SU-DHL-6 (cell line): ENCODE data around the gene IZUMO4.

Experiments
- H2AFZ ChIP-seq: fragments of 200-600 bp; sonication (generic); 2 replicates; pipeline ENCODE4 v1.6.1; 2014; ENCODE audit warnings: low read depth, mild to moderate bottlenecking, moderate library complexity, mixed read lengths, antibody characterized with exemption, low read length; ENCODE audit not compliant: severe bottlenecking
- H3F3A ChIP-seq: fragments of 200-600 bp; shearing (Covaris generic); 2 replicates; pipeline ENCODE4 v1.6.0; 2016; ENCODE audit warnings: antibody characterized with exemption, mild to moderate bottlenecking; ENCODE audit not compliant: insufficient read depth
- H3K27ac ChIP-seq: fragments of 200-600 bp; sonication (generic); 2 replicates; pipeline ENCODE4 v1.5.1; 2016; ENCODE audit warnings: low read depth, mild to moderate bottlenecking, low read length, moderate library complexity, mixed read lengths
- H3K27me3 ChIP-seq: fragments of 200-600 bp; sonication (generic), shearing (Covaris generic); 2 replicates; pipeline ENCODE4 v1.6.0; 2014; ENCODE audit warnings: mild to moderate bottlenecking, low read length
- H3K36me3 ChIP-seq: fragments of 200-600 bp; sonication (generic); 2 replicates; pipeline ENCODE4 v1.6.1; 2014; ENCODE audit warnings: mild to moderate bottlenecking, low read length, mixed read lengths
- H3K4me2 ChIP-seq: fragments of 300-600, 200-600 bp; shearing (Covaris generic), sonication (generic); 2 replicates; pipeline ENCODE4 v1.6.0; 2014; ENCODE audit warnings: low read length, low read depth, mild to moderate bottlenecking; ENCODE audit not compliant: poor library complexity, severe bottlenecking
- H3K4me3 ChIP-seq: fragments of 200-600 bp; sonication (generic); 2 replicates; pipeline ENCODE4 v1.5.1; 2014; ENCODE audit warnings: antibody characterized with exemption, low read length, mild to moderate bottlenecking, mixed read lengths; ENCODE audit not compliant: insufficient read depth, poor library complexity, severe bottlenecking
- H3K79me2 ChIP-seq: fragments of 200-600 bp; sonication (generic); 2 replicates; pipeline ENCODE4 v1.6.1; 2014; ENCODE audit warnings: mild to moderate bottlenecking, low read length, moderate library complexity; ENCODE audit not compliant: insufficient read depth
- H3K9ac ChIP-seq: fragments of 200-600 bp; sonication (generic); 2 replicates; pipeline ENCODE4 v1.7.0; 2014; ENCODE audit warnings: mild to moderate bottlenecking, low read length
- H3K9me2 ChIP-seq: fragments of 200-600 bp; sonication (generic); replicated peaks from 2 replicates; pipeline ENCODE4 v1.6.1; 2014; ENCODE audit warnings: low read length; ENCODE audit not compliant: insufficient read depth
- H3K9me3 ChIP-seq: fragments of 200-600 bp; sonication (generic); 2 replicates; pipeline ENCODE4 v1.6.1; 2014; ENCODE audit warnings: low read length, mixed read lengths; ENCODE audit not compliant: insufficient read depth
- H4K20me1 ChIP-seq: fragments of 200-600 bp; sonication (generic); 2 replicates; pipeline ENCODE4 v1.6.1; 2014; ENCODE audit warnings: low read depth, mild to moderate bottlenecking, antibody characterized with exemption, low read length, moderate library complexity, mixed read lengths
- EZH2phosphoT487 ChIP-seq: fragments of 200-600 bp; sonication (generic), shearing (Covaris generic); conservative IDR thresholded peaks from 2 replicates; pipeline ENCODE4 v1.6.1; 2018; ENCODE audit warnings: mild to moderate bottlenecking, antibody characterized with exemption, low read length, moderate library complexity, mixed read lengths
- TF ChIP-seq, protein P1 (sequence below): fragments of 200-600 bp; sonication (generic); IDR thresholded peaks from one replicate; pipeline ENCODE4 v1.5.1; 2017; ENCODE audit warnings: antibody characterized with exemption, mild to moderate bottlenecking, low read length, moderate library complexity; ENCODE audit not compliant: insufficient read depth, poor library complexity, severe bottlenecking

Gene IZUMO4

DNA sequence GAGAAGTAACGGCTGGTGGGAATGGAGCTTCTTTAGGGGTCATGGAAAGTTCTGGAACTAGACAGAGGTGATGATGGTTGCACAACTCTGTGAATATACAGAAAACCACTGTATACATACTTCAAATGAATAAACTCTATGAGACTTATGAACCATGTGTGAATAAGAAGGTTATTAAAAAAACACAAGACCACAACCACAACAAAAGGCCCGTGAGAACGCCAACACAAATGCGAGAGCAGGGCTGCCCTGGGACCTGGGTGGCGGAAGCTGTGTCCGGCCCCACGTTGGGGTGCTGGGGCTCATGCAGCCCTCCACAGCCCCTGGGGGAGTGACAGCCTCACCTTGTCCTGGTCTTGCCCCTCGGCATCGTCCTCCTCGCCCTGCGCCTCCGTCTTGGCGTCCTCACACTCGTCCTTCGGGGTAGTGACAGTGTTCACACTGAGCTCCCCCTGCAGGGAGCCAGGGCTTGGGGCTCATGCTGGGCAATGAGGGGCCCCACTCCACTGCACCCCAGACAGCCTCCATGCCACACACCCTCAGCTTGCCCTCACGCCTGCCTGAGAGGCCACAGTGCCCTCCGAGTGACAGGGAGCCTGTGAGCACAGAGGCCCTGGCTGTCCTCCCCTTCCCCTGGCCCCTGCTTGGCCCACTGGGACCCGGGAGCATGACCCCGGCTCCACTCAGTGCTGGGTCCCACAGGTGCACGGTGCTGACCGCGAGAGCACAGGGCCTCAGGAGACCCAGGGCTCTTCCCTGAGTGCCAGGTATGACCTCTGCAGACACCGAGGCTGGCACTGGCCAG lies 16.0 kb downstream of the IZUMO4 start:
- no peaks in the 10 kb centered on the region for H4K20me1 ChIP-seq
- H3K9me2 ChIP-seq = no peaks in the 10 kb centered on the region
- H3K4me2 ChIP-seq = no peak overlapping the region
- no peak overlapping the region for H3K4me3 ChIP-seq
- no peaks in the 10 kb centered on the region for H3K27me3 ChIP-seq
- H3K36me3 ChIP-seq = no peaks in the 10 kb centered on the region
- no peak overlapping the region for H3K9ac ChIP-seq
- TF ChIP-seq, protein P1, sequence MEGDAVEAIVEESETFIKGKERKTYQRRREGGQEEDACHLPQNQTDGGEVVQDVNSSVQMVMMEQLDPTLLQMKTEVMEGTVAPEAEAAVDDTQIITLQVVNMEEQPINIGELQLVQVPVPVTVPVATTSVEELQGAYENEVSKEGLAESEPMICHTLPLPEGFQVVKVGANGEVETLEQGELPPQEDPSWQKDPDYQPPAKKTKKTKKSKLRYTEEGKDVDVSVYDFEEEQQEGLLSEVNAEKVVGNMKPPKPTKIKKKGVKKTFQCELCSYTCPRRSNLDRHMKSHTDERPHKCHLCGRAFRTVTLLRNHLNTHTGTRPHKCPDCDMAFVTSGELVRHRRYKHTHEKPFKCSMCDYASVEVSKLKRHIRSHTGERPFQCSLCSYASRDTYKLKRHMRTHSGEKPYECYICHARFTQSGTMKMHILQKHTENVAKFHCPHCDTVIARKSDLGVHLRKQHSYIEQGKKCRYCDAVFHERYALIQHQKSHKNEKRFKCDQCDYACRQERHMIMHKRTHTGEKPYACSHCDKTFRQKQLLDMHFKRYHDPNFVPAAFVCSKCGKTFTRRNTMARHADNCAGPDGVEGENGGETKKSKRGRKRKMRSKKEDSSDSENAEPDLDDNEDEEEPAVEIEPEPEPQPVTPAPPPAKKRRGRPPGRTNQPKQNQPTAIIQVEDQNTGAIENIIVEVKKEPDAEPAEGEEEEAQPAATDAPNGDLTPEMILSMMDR = no peak
- H3F3A ChIP-seq = no peaks in the 10 kb centered on the region
- H3K27ac ChIP-seq = no peak overlapping the region
- no peak overlapping the region for H2AFZ ChIP-seq
- H3K9me3 ChIP-seq = no peaks in the 10 kb centered on the region
- no peaks in the 10 kb centered on the region for H3K79me2 ChIP-seq

DNA sequence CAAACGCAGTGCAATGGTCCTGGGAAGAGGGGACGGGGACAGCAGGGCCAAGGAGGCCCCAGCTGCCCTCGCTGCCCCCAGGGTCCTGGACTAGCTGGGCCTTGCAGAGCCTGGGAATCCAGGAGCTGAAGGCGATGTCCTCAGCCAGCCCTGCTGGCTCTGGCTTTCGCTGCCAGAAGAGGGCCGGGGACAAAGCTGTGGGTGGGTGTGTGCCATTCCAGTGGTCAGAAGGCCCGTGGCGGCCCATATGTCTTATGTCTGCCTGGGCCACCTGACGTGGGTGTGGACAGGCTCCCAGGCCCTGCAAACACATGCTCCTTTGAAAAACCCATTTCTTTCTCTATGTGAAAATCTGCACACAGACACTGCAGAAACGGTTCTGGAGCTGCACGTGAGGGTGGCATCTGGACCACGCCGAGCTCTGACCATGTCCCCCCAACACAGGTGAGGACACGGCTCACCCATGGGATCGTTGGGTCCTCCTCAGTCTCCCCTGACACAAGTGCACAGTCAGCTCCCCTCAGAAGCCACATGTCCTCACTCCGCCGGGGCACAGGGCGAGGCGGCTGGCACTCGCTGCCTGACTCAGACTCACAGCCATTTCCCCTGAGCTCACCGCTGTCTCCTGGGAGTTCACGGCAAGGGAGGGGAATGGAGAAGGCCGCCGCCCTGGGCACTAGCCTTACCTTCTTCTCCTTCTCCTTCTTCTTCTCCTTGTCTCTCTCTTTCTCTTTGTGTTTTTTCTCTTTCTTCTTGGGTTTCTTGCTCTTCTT lies 16.9 kb downstream of the IZUMO4 start:
- Histone ChIP-seq H3K27me3 (no peaks in the 10 kb centered on the region), H4K20me1 (no peaks in the 10 kb centered on the region), H3K4me2 (no peak overlapping the region), H3K9ac (no peak overlapping the region), H3F3A (no peaks in the 10 kb centered on the region), H3K36me3 (no peaks in the 10 kb centered on the region), H3K9me3 (no peaks in the 10 kb centered on the region), H3K79me2 (no peaks in the 10 kb centered on the region), H3K27ac (no peak overlapping the region), H2AFZ (no peak overlapping the region), H3K4me3 (no peak overlapping the region), H3K9me2 (no peaks in the 10 kb centered on the region)
- TF ChIP-seq, protein P1 = no peak
- no peak for TF ChIP-seq EZH2phosphoT487

DNA sequence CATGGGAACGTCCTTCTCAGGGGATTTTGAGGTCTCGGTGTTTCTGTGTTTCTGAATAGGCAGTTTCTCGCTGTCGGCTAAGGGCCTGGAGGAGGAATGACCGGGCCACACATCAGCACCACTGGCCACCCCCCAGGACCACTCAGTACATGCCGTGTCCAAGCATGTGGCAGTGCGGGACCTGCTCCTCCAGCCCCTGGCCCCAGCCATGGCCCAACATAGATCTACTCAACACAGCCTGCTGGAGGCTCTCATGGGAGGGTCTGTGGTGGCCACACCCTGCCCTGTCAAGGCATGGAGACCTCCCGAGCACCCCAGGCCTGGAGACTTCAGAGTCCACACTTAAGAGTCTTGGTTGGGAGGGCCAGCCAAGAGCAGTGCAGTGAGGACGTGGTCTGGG lies 17.5 kb downstream of the IZUMO4 start:
- H3F3A ChIP-seq = no peaks in the 10 kb centered on the region
- H3K4me2 ChIP-seq = no peak overlapping the region
- no peak overlapping the region for H3K9ac ChIP-seq
- no peaks in the 10 kb centered on the region for H3K36me3 ChIP-seq
- no peaks in the 10 kb centered on the region for H3K27me3 ChIP-seq
- TF ChIP-seq, protein P1 = no peak
- no peak for TF ChIP-seq EZH2phosphoT487
- H3K9me3 ChIP-seq = no peaks in the 10 kb centered on the region
- H3K4me3 ChIP-seq = no peak overlapping the region
- H2AFZ ChIP-seq = no peak overlapping the region
- no peaks in the 10 kb centered on the region for H3K9me2 ChIP-seq
- H4K20me1 ChIP-seq = no peaks in the 10 kb centered on the region
- H3K79me2 ChIP-seq = no peaks in the 10 kb centered on the region
- H3K27ac ChIP-seq = no peak overlapping the region
